HEK293T (cell line): ENCODE data around the gene TMEM145.

Experiments
- BHLHE40 ChIP-seq: fragments of 450-650 bp; IDR thresholded peaks from 2 replicates; pipeline ENCODE4 v1.6.1; 2016; ENCODE audit warnings: mild to moderate bottlenecking, moderate library complexity, borderline replicate concordance
- FOXK2 ChIP-seq: fragments of 450-650 bp; IDR thresholded peaks from 2 replicates; pipeline ENCODE4 v1.6.1; 2016; ENCODE audit warnings: mild to moderate bottlenecking
- LEF1 ChIP-seq: fragments of 450-650 bp; IDR thresholded peaks from 2 replicates; pipeline ENCODE4 v1.6.1; 2017; ENCODE audit warnings: mild to moderate bottlenecking, borderline replicate concordance
- NFRKB ChIP-seq: fragments of 450-650 bp; IDR thresholded peaks from 2 replicates; pipeline ENCODE4 v1.6.1; 2016; ENCODE audit warnings: mild to moderate bottlenecking, moderate library complexity
- SP1 ChIP-seq: fragments of 450-650 bp; IDR thresholded peaks from 2 replicates; pipeline ENCODE4 v1.6.1; 2017
- ZNF384 ChIP-seq: fragments of 450-650 bp; IDR thresholded peaks from 2 replicates; pipeline ENCODE4 v1.6.1; 2016

DNA sequence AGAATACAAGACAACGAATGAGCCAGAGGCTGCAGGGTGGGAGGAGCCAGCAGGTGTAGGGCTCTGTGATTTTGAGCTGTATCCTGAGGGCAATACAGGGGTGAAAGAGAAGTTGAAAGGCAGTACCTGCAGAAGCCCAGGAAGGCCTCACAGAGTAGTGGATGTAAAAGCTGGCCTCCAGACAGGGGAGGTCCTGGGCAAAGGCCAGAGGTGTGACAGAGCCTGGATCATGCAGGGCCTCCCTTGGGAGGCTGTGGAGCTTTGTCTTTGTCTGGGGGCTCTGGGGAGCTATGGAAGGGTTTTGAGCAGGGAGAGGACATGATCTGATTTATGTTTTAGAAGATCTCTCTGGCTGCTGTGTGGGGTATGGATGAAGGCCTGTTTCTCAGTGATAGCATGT lies 15.0 kb downstream of the TMEM145 start:
- no peak for TF ChIP-seq BHLHE40
- no peak for TF ChIP-seq LEF1
- no peak for TF ChIP-seq ZNF384
- TF ChIP-seq SP1, result no peak
- TF ChIP-seq NFRKB, result no peak
- TF ChIP-seq FOXK2, result no peak
